CD14-positive monocyte (primary cell): ENCODE data around the gene CDSN. TPM values are rescaled to one million over a fixed set of nuclear protein-coding genes. Genes with fewer than 3 reads are reported as not detected.

ENCODE experiments used
- DNase-seq, 3 donors: peaks; one replicate each; pipeline ENCODE4 v3.0.0-alpha.2; 2011 to 2022
- H2AFZ ChIP-seq: 2 replicates; pipeline ENCODE4 v1.6.0; 2012; ENCODE audit warnings: mild to moderate bottlenecking, low read depth, low read length, inconsistent platforms; ENCODE audit not compliant: insufficient read depth, poor library complexity, severe bottlenecking
- H3K27ac ChIP-seq, 2 donors: 1 replicate in 1 of 2; 2 replicates in 1 of 2; pipeline ENCODE4 v1.5.1; 2012 to 2013; ENCODE audit warnings: low read length in 2 of 2, control low read depth in 1 of 2, inconsistent platforms in 1 of 2, low read depth in 1 of 2, mild to moderate bottlenecking in 1 of 2
- H3K27me3 ChIP-seq, 2 donors: one replicate each; pipeline versions ENCODE4 v1.6.0 to v1.6.1; 2011 to 2013; ENCODE audit warnings: low read length in 2 of 2; ENCODE audit not compliant: control insufficient read depth in 2 of 2, insufficient read depth in 2 of 2
- H3K36me3 ChIP-seq, 2 donors: replicated peaks in 1 of 2; 1 replicate in 1 of 2; 2 replicates in 1 of 2; pipeline versions ENCODE4 v1.5.1 to v1.6.1; 2012 to 2013; ENCODE audit warnings: low read length in 2 of 2, control low read depth in 1 of 2, inconsistent platforms in 1 of 2, mild to moderate bottlenecking in 1 of 2; ENCODE audit not compliant: insufficient read depth in 2 of 2, control insufficient read depth in 1 of 2
- H3K4me1 ChIP-seq, 2 donors: 1 replicate in 1 of 2; 2 replicates in 1 of 2; pipeline versions ENCODE4 v1.5.1 to v1.6.1; 2012 to 2013; ENCODE audit warnings: low read length in 2 of 2, control low read depth in 1 of 2, inconsistent platforms in 1 of 2, mild to moderate bottlenecking in 1 of 2, moderate library complexity in 1 of 2; ENCODE audit not compliant: insufficient read depth in 2 of 2, control insufficient read depth in 1 of 2
- H3K4me2 ChIP-seq: replicated peaks from 2 replicates; pipeline ENCODE3; 2012; ENCODE audit warnings: low read length, moderate library complexity, mild to moderate bottlenecking; ENCODE audit not compliant: poor library complexity, severe bottlenecking; ENCODE audit errors: extremely low read depth
- H3K4me3 ChIP-seq, 3 experiments: fragments of 200-600 bp in 1 of 3; sonication (generic) in 1 of 3; replicated peaks in 1 of 3; 1 replicate in 2 of 3; 2 replicates in 1 of 3; pipeline ENCODE4 v1.5.1; 2011 to 2013; ENCODE audit warnings: low read length in 3 of 3, mild to moderate bottlenecking in 3 of 3, control low read depth in 2 of 3, low read depth in 2 of 3, inconsistent platforms in 1 of 3, moderate library complexity in 1 of 3
- H3K79me2 ChIP-seq: 2 replicates; pipeline ENCODE4 v1.6.0; 2012; ENCODE audit warnings: mild to moderate bottlenecking, control low read depth, inconsistent platforms, low read length, moderate library complexity; ENCODE audit not compliant: insufficient read depth
- H3K9ac ChIP-seq: 2 replicates; pipeline ENCODE4 v1.6.0; 2017; ENCODE audit warnings: low read length, mild to moderate bottlenecking; ENCODE audit not compliant: insufficient read depth, poor library complexity, severe bottlenecking
- H3K9me3 ChIP-seq, 2 donors: replicated peaks in 1 of 2; 1 replicate in 1 of 2; 2 replicates in 1 of 2; pipeline versions ENCODE4 v1.5.1 to v1.6.1; 2012 to 2013; ENCODE audit warnings: low read length in 2 of 2, control low read depth in 1 of 2; ENCODE audit not compliant: control insufficient read depth in 1 of 2, insufficient read depth in 1 of 2
- H4K20me1 ChIP-seq: 2 replicates; pipeline ENCODE4 v1.6.0; 2012; ENCODE audit warnings: mild to moderate bottlenecking, low read length, control low read depth, moderate library complexity; ENCODE audit not compliant: insufficient read depth
- H3K27ac Mint-ChIP-seq, 7 donors: one replicate each; pipeline ENCODE4 v1.8.0; 2020; ENCODE audit warnings: mild to moderate bottlenecking in 7 of 7, mixed read lengths in 7 of 7, moderate library complexity in 6 of 7, inconsistent platforms in 2 of 7
- H3K27me3 Mint-ChIP-seq, 3 donors: one replicate each; pipeline ENCODE4 v1.8.0; 2021 to 2022; ENCODE audit warnings: low read depth in 3 of 3, mild to moderate bottlenecking in 3 of 3, mixed read lengths in 3 of 3, moderate library complexity in 3 of 3, inconsistent platforms in 1 of 3
- H3K36me3 Mint-ChIP-seq, 2 donors: one replicate each; pipeline ENCODE4 v1.8.0; 2020; ENCODE audit warnings: mixed read lengths in 2 of 2, inconsistent platforms in 1 of 2, mild to moderate bottlenecking in 1 of 2
- H3K4me1 Mint-ChIP-seq: one replicate; pipeline ENCODE4 v1.8.0; 2020; ENCODE audit warnings: mild to moderate bottlenecking, mixed read lengths
- H3K4me3 Mint-ChIP-seq, 2 donors: one replicate each; pipeline ENCODE4 v1.8.0; 2020; ENCODE audit warnings: mild to moderate bottlenecking in 2 of 2, mixed read lengths in 2 of 2, moderate library complexity in 1 of 2
- H3K9me3 Mint-ChIP-seq, 7 donors: one replicate each; pipeline ENCODE4 v1.8.0; 2020 to 2022; ENCODE audit warnings: mixed read lengths in 7 of 7, mild to moderate bottlenecking in 6 of 7, moderate library complexity in 6 of 7, inconsistent platforms in 2 of 7
- CTCF ChIP-seq: fragments of 200-600 bp; IDR thresholded peaks from one replicate; pipeline ENCODE4 v1.8.0; 2022; ENCODE audit warnings: antibody characterized with exemption, mild to moderate bottlenecking
- WGBS: methylation state at CpG from one replicate; pipeline ENCODE4 v1.1.5; 2013; ENCODE audit warnings: missing lambda C conversion rate; ENCODE audit not compliant: insufficient coverage; 5-methylcytosine and 5-hydroxymethylcytosine counted together
- intact Hi-C, 2 donors: fragments of 100-400 bp; cut with micrococcal nuclease; formaldehyde crosslinking; loops; one replicate each; pipeline versions ENCODE4 v1.15.0 to v1.15.1; 2023
- polyA plus RNA-seq, 3 donors: library from polyadenylated mRNA; depleted of rRNA in 1 of 3; unstranded in 2 of 3; stranded (reverse) in 1 of 3; fragments of 300-500 nt in 2 of 3; fragments of >200 nt in 1 of 3; fragmentation: Illumina TruSeq in 2 of 3; gene quantifications; 1 replicate in 2 of 3; 2 replicates in 1 of 3; pipeline ENCODE4 v1.2.3, GENCODE V29; 2012 to 2021

Gene CDSN
- polyA plus RNA-seq, 3 donors: not detected

DNA sequence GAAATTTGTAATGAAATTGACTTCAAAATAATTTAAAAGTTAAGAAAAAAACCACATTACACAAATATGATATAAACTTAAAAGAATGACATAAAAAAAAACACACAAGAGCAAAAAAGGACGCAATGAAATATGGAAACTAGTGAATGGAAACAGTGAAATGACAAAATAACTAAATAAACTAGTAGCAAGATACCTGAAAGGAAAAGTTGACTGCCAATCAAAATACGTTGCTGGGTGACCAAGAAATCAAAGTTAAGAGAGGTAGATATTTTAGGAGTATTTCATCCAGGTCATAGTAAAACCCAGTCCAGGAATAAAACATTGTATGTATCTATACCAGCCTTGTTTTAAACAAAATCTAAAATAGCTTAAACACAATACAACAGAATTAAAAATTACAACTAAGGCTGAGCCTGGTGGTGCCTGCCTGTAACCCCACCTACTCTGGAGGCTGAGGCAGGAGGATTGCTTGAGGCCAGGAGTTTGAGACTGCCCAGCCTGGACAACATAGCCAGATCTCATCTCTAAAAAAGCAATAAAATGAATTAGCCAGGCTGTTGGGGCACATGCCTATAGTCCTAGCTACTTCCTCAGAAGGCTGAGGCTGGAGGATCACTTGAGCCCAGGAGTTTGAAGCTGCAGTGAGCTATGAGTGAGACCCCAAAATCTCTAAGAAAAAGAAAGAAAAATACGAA lies 29.8 kb downstream of the CDSN start:
- Histone ChIP-seq H3K4me2 (no peak overlapping the region), H3K9me3 (no peaks in the 10 kb centered on the region), H3K79me2 (no peaks in the 10 kb centered on the region), H3K4me1 (peaks cover 24 to 33% of the 10 kb centered on the region in 2 donors), H3K36me3 (no peaks in the 10 kb centered on the region), H2AFZ (no peak overlapping the region), H3K9ac (no peak overlapping the region), H4K20me1 (no peaks in the 10 kb centered on the region), H3K27ac (no peak overlapping the region), H3K27me3 (peaks cover 5 to 11% of the 10 kb centered on the region in 2 donors), H3K4me3 (no peak overlapping the region)
- no peak for DNase-seq
- TF ChIP-seq CTCF: no peak
- H3K27ac Mint-ChIP-seq: no peak overlapping the region
- no CpG with 5 or more reads among the region's 3 CpGs for WGBS
- peaks cover 4 to 11% (median 6%) of the 10 kb centered on the region in 3 donors for H3K27me3 Mint-ChIP-seq
- intact Hi-C loops: no loop called here
- H3K4me1 Mint-ChIP-seq: peaks cover 34% of the 10 kb centered on the region
- peaks cover 0 to 2% of the 10 kb centered on the region in 2 donors for H3K36me3 Mint-ChIP-seq
- no peak overlapping the region for H3K4me3 Mint-ChIP-seq
- peaks cover 0 to 3% (median 0%) of the 10 kb centered on the region in 7 donors for H3K9me3 Mint-ChIP-seq

GRCh38 chr6:31087494-31088089 lies 32.7 kb downstream of the CDSN start:
- H3K4me3 Mint-ChIP-seq: no peak overlapping the region
- Histone ChIP-seq H4K20me1 (no peaks in the 10 kb centered on the region), H3K27ac (no peak overlapping the region), H3K4me3 (no peak overlapping the region), H2AFZ (no peak overlapping the region), H3K27me3 (peaks cover 5 to 11% of the 10 kb centered on the region in 2 donors), H3K9ac (no peak overlapping the region), H3K4me2 (no peak overlapping the region), H3K36me3 (no peaks in the 10 kb centered on the region), H3K4me1 (peaks cover 0 to 7% of the 10 kb centered on the region in 2 donors), H3K79me2 (no peaks in the 10 kb centered on the region), H3K9me3 (no peaks in the 10 kb centered on the region)
- no peaks in the 10 kb centered on the region for H3K36me3 Mint-ChIP-seq
- intact Hi-C loops: loop anchor here (5.0 to 10.0 kb wide), 4 partner anchors 173 to 343 kb away; partner anchors contain the start of genes FLOT1 (in 1 of the 2), IER3 (in 1 of the 2) and VARS2 (in 1 of the 2)
- peaks cover 0 to 3% (median 0%) of the 10 kb centered on the region in 7 donors for H3K9me3 Mint-ChIP-seq
- peaks cover 11% of the 10 kb centered on the region for H3K4me1 Mint-ChIP-seq
- no peak overlapping the region for H3K27ac Mint-ChIP-seq
- peaks cover 4 to 11% (median 9%) of the 10 kb centered on the region in 3 donors for H3K27me3 Mint-ChIP-seq
- 0% methylated on average over 2 of the region's 14 CpGs for WGBS
- TF ChIP-seq CTCF: peak; percentile 86
- DNase-seq: peak; percentile 75 to 83 (median 81)
